Measurements from ENCODE around the gene AFF3.

The AFF3 gene

GRCh38 chr2:99598441-99598840 lies 543.9 kb downstream of the AFF3 start:
- no peak for DNase-seq (ENCODE audit: low read depth)

GRCh38 chr2:99597616-99598015 lies 544.8 kb downstream of the AFF3 start:
- DNase-seq (ENCODE audit: low read depth) = no peak

- DNase-seq (ENCODE audit: low read depth) = no peak
Measured at GRCh38 chr2:99595373-99595772, 547.0 kb downstream of the AFF3 start.

GRCh38 chr2:99593692-99594427 lies 548.5 kb downstream of the AFF3 start:
- no peak for DNase-seq (ENCODE audit: low read depth)

GRCh38 chr2:99576775-99577174 lies 565.6 kb downstream of the AFF3 start:
- DNase-seq (ENCODE audit: low read depth) = no peak

GRCh38 chr2:99573634-99574251 lies 568.6 kb downstream of the AFF3 start:
- DNase-seq (ENCODE audit: low read depth) = no peak

- DNase-seq (ENCODE audit: low read depth) = no peak
Measured at GRCh38 chr2:99572373-99573164, 569.8 kb downstream of the AFF3 start.

- no peak for DNase-seq (ENCODE audit: low read depth)
Measured at GRCh38 chr2:99571954-99572353, 570.4 kb downstream of the AFF3 start.

- no peak for DNase-seq (ENCODE audit: low read depth)
Measured at GRCh38 chr2:99571533-99571932, 570.9 kb downstream of the AFF3 start.

GRCh38 chr2:99571021-99571420 lies 571.4 kb downstream of the AFF3 start:
- no peak for DNase-seq (ENCODE audit: low read depth)

GRCh38 chr2:99569386-99569785 lies 573.0 kb downstream of the AFF3 start:
- no peak for DNase-seq (ENCODE audit: low read depth)

- no peak for DNase-seq (ENCODE audit: low read depth)
Measured at GRCh38 chr2:99565227-99565626, 577.2 kb downstream of the AFF3 start.

GRCh38 chr2:99562516-99562915 lies 579.9 kb downstream of the AFF3 start:
- DNase-seq (ENCODE audit: low read depth) = no peak

GRCh38 chr2:99561804-99562203 lies 580.6 kb downstream of the AFF3 start:
- no peak for DNase-seq (ENCODE audit: low read depth)

- peak; percentile 69 for DNase-seq (ENCODE audit: low read depth)
Measured at GRCh38 chr2:99559075-99559662, 583.2 kb downstream of the AFF3 start.

GRCh38 chr2:99555404-99555803 lies 587.0 kb downstream of the AFF3 start:
- DNase-seq (ENCODE audit: low read depth) = no peak

- no peak for DNase-seq (ENCODE audit: low read depth)
Measured at GRCh38 chr2:99554871-99555270, 587.5 kb downstream of the AFF3 start.

GRCh38 chr2:99554238-99554637 lies 588.2 kb downstream of the AFF3 start:
- DNase-seq (ENCODE audit: low read depth) = no peak

- DNase-seq (ENCODE audit: low read depth) = no peak
Measured at GRCh38 chr2:99552529-99552928, 589.9 kb downstream of the AFF3 start.

- no peak for DNase-seq (ENCODE audit: low read depth)
Measured at GRCh38 chr2:99550368-99550767, 592.0 kb downstream of the AFF3 start.

- no peak for DNase-seq (ENCODE audit: low read depth)
Measured at GRCh38 chr2:99545604-99546003, 596.8 kb downstream of the AFF3 start.

GRCh38 chr2:99545066-99545465 lies 597.3 kb downstream of the AFF3 start:
- no peak for DNase-seq (ENCODE audit: low read depth)

GRCh38 chr2:99544608-99545007 lies 597.8 kb downstream of the AFF3 start:
- DNase-seq (ENCODE audit: low read depth) = no peak
